Muscle layer of duodenum (tissue), 2 donors: ENCODE measurements around the gene CHN2.
"Not testable (repeated sequence)": the region's sequence is repeated elsewhere in the genome, so short reads cannot be mapped to it uniquely, and the experiment has no call there.

Experiments
- H3K27ac ChIP-seq: one replicate; pipeline ENCODE4 v1.7.0; 2013; ENCODE audit warnings: mild to moderate bottlenecking, low read length
- H3K27me3 ChIP-seq: one replicate; pipeline ENCODE4 v1.7.0; 2013; ENCODE audit warnings: low read depth, mild to moderate bottlenecking, control low read depth, low read length
- H3K36me3 ChIP-seq, 2 donors: one replicate each; pipeline ENCODE4 v1.7.0; 2013; ENCODE audit warnings: low read length in 2 of 2, control low read depth in 1 of 2, mild to moderate bottlenecking in 1 of 2; ENCODE audit not compliant: insufficient read depth in 2 of 2, control insufficient read depth in 1 of 2
- H3K4me1 ChIP-seq, 2 donors: one replicate each; pipeline ENCODE4 v1.7.0; 2013; ENCODE audit warnings: low read length in 2 of 2, mild to moderate bottlenecking in 2 of 2, control low read depth in 1 of 2, moderate library complexity in 1 of 2; ENCODE audit not compliant: insufficient read depth in 2 of 2, control insufficient read depth in 1 of 2
- H3K4me3 ChIP-seq, 2 donors: one replicate each; pipeline ENCODE4 v1.7.0; 2013; ENCODE audit warnings: low read length in 2 of 2, low read depth in 1 of 2, mild to moderate bottlenecking in 1 of 2
- H3K9me3 ChIP-seq, 2 donors: one replicate each; pipeline ENCODE4 v1.7.0; 2013; ENCODE audit warnings: low read length in 2 of 2, control low read depth in 1 of 2, mild to moderate bottlenecking in 1 of 2; ENCODE audit not compliant: control insufficient read depth in 1 of 2
- donor health status: healthy.

CHN2 gene

GRCh38 chr7:29207162-29207801 lies 12.7 kb downstream of the CHN2 start:
- Histone ChIP-seq H3K27ac (no peak overlapping the region), H3K4me3 (no peak overlapping the region), H3K36me3 (no peaks in the 10 kb centered on the region), H3K4me1 (no peaks in the 10 kb centered on the region), H3K9me3 (no peaks in the 10 kb centered on the region), H3K27me3 (no peaks in the 10 kb centered on the region)

- H3K4me1 ChIP-seq = no peaks in the 10 kb centered on the region
- no peak overlapping the region for H3K4me3 ChIP-seq
- no peak overlapping the region for H3K27ac ChIP-seq
- H3K9me3 ChIP-seq = no peaks in the 10 kb centered on the region
- no peaks in the 10 kb centered on the region for H3K36me3 ChIP-seq
- H3K27me3 ChIP-seq = no peaks in the 10 kb centered on the region
Measured at GRCh38 chr7:29208410-29209250, 14.1 kb downstream of the CHN2 start.

- Histone ChIP-seq H3K9me3 (no peaks in the 10 kb centered on the region), H3K27ac (no peak overlapping the region), H3K27me3 (no peaks in the 10 kb centered on the region), H3K4me1 (no peaks in the 10 kb centered on the region), H3K4me3 (no peak overlapping the region), H3K36me3 (no peaks in the 10 kb centered on the region)
Measured at GRCh38 chr7:29209745-29210144, 15.2 kb downstream of the CHN2 start.

- H3K27ac ChIP-seq, H3K27me3 ChIP-seq, H3K4me1 ChIP-seq, H3K36me3 ChIP-seq, H3K9me3 ChIP-seq, H3K4me3 ChIP-seq: not testable (repeated sequence)
Measured at GRCh38 chr7:29212736-29213135, 18.2 kb downstream of the CHN2 start.

- H3K4me3 ChIP-seq = no peak overlapping the region
- no peaks in the 10 kb centered on the region for H3K36me3 ChIP-seq
- no peak overlapping the region for H3K27ac ChIP-seq
- H3K9me3 ChIP-seq = no peaks in the 10 kb centered on the region
- H3K27me3 ChIP-seq = no peaks in the 10 kb centered on the region
- H3K4me1 ChIP-seq = no peaks in the 10 kb centered on the region
Measured at GRCh38 chr7:29214056-29214455, 19.5 kb downstream of the CHN2 start.

GRCh38 chr7:29214816-29215215 lies 20.2 kb downstream of the CHN2 start:
- Histone ChIP-seq H3K9me3 (no peaks in the 10 kb centered on the region), H3K4me1 (no peaks in the 10 kb centered on the region), H3K36me3 (no peaks in the 10 kb centered on the region), H3K27me3 (no peaks in the 10 kb centered on the region), H3K4me3 (no peak overlapping the region), H3K27ac (no peak overlapping the region)

GRCh38 chr7:29216128-29216527 lies 21.6 kb downstream of the CHN2 start:
- Histone ChIP-seq H3K9me3 (no peaks in the 10 kb centered on the region), H3K27ac (no peak overlapping the region), H3K27me3 (no peaks in the 10 kb centered on the region), H3K36me3 (no peaks in the 10 kb centered on the region), H3K4me1 (no peaks in the 10 kb centered on the region), H3K4me3 (no peak overlapping the region)

- Histone ChIP-seq H3K9me3 (peaks cover 0 to 5% of the 10 kb centered on the region in 2 donors), H3K27ac (no peak overlapping the region), H3K4me1 (no peaks in the 10 kb centered on the region), H3K4me3 (no peak overlapping the region), H3K27me3 (no peaks in the 10 kb centered on the region), H3K36me3 (no peaks in the 10 kb centered on the region)
Measured at GRCh38 chr7:29217113-29217512, 22.5 kb downstream of the CHN2 start.

- Histone ChIP-seq H3K9me3 (peaks cover 0 to 5% of the 10 kb centered on the region in 2 donors), H3K4me1 (peaks cover 0 to 4% of the 10 kb centered on the region in 2 donors), H3K27me3 (no peaks in the 10 kb centered on the region), H3K4me3 (no peak overlapping the region), H3K27ac (no peak overlapping the region), H3K36me3 (no peaks in the 10 kb centered on the region)
Measured at GRCh38 chr7:29224726-29225125, 30.2 kb downstream of the CHN2 start.

- Histone ChIP-seq H3K27ac (no peak overlapping the region), H3K4me3 (no peak overlapping the region), H3K4me1 (peaks cover 0 to 4% of the 10 kb centered on the region in 2 donors), H3K36me3 (no peaks in the 10 kb centered on the region), H3K9me3 (no peaks in the 10 kb centered on the region), H3K27me3 (no peaks in the 10 kb centered on the region)
Measured at GRCh38 chr7:29228289-29229011, 33.9 kb downstream of the CHN2 start.

- Histone ChIP-seq H3K27me3 (no peaks in the 10 kb centered on the region), H3K4me3 (no peak overlapping the region), H3K9me3 (no peaks in the 10 kb centered on the region), H3K36me3 (no peaks in the 10 kb centered on the region), H3K27ac (no peak overlapping the region), H3K4me1 (peaks cover 0 to 4% of the 10 kb centered on the region in 2 donors)
Measured at GRCh38 chr7:29229066-29229465, 34.5 kb downstream of the CHN2 start.
